Measurements from ENCODE around the gene GCNA.

Gene GCNA
- long read RNA-seq, donor 1, result 0 reads
- long read RNA-seq, donor 2, result 0 reads
- long read RNA-seq, donor 3, result 0 reads
- long read RNA-seq, donor 4, result 0 reads
- long read RNA-seq, donor 5, result 0 reads
- long read RNA-seq, donor 6, result 0 reads
- long read RNA-seq, donor 7, result 0 reads
- long read RNA-seq, donor 8, result 0 reads

GRCh38 chrX:71578253-71579135 is at the start of gene GCNA:
Gene GCNA (plus strand): TSS chrX:71578437. CDS start chrX:71580822, 2,385 bp downstream.
- no peak for DNase-seq

- peak; percentile 46 for DNase-seq
These were observed 46.0 kb upstream of the GCNA start for GRCh38 chrX:71532078-71532752.

GRCh38 chrX:71532753-71533425 is 45.3 kb upstream of the GCNA start, which contains the start of gene OGT:
Gene OGT (plus strand): TSS chrX:71533104. CDS start chrX:71533300, 196 bp downstream.
- DNase-seq, result peak; percentile 74

- DNase-seq, result no peak
These were observed 44.8 kb upstream of the GCNA start for GRCh38 chrX:71533516-71533850.

- peak; percentile 46 for DNase-seq
These were observed 44.2 kb upstream of the GCNA start for GRCh38 chrX:71533851-71534561.

- no peak for DNase-seq
These were observed 43.3 kb upstream of the GCNA start for GRCh38 chrX:71534773-71535544.

- no peak for DNase-seq
These were observed 42.0 kb upstream of the GCNA start for GRCh38 chrX:71536285-71536684.

GRCh38 chrX:71537743-71538142 is 40.5 kb upstream of the GCNA start:
- DNase-seq, result no peak

GRCh38 chrX:71540801-71541200 is 37.4 kb upstream of the GCNA start:
- no peak for DNase-seq

GRCh38 chrX:71541210-71542022 is 36.8 kb upstream of the GCNA start:
- no peak for DNase-seq

GRCh38 chrX:71542411-71542810 is 35.8 kb upstream of the GCNA start:
- DNase-seq, result no peak

GRCh38 chrX:71542825-71543224 is 35.4 kb upstream of the GCNA start:
- no peak for DNase-seq

- DNase-seq, result no peak
These were observed 34.9 kb upstream of the GCNA start for GRCh38 chrX:71543316-71543715.

- DNase-seq, result no peak
These were observed 32.9 kb upstream of the GCNA start for GRCh38 chrX:71545364-71545763.

GRCh38 chrX:71546879-71547278 is 31.4 kb upstream of the GCNA start:
- DNase-seq, result no peak

GRCh38 chrX:71547339-71547738 is 30.9 kb upstream of the GCNA start:
- DNase-seq, result no peak

- no peak for DNase-seq
These were observed 28.3 kb upstream of the GCNA start for GRCh38 chrX:71549986-71550385.

GRCh38 chrX:71550578-71550977 is 27.7 kb upstream of the GCNA start:
- no peak for DNase-seq

GRCh38 chrX:71556036-71556435 is 22.2 kb upstream of the GCNA start:
- no peak for DNase-seq

- no peak for DNase-seq
These were observed 19.3 kb upstream of the GCNA start for GRCh38 chrX:71558920-71559319.
